Germinal center (tissue), 1 donor: ENCODE measurements around the gene KCNJ16.
"Not testable (repeated sequence)": the region's sequence is repeated elsewhere in the genome, so short reads cannot be mapped to it uniquely, and the experiment has no call there.

Experiments
- DNase-seq: peaks from one replicate; pipeline ENCODE4 v3.0.0; 2012; ENCODE audit warnings: mixed read lengths, low spot score

The KCNJ16 gene

DNA sequence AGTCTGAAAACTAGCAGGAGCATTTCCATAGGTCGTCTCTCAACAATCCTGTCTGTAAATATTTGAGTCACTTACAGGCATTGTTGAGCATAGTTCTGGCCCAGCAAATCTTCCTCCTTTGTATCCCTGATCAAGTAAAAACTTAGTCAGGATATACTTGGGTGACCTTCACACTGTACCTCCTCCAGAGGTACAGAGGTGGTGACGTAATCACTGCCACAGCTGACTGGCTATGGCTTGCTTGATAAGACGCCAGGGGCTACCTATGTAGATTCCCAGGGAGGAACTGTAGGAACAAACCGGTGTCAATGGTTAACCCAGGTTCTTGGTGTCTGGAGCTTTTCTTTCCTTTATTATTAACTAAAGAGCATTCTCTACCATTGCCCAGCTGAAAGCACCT lies at the start of gene KCNJ16:
TSS of gene KCNJ16 (plus strand) at position 270 of the 400 bp plus-strand sequence. CDS start 56,863 bp downstream, outside the sequence.
- DNase-seq: no peak

DNA sequence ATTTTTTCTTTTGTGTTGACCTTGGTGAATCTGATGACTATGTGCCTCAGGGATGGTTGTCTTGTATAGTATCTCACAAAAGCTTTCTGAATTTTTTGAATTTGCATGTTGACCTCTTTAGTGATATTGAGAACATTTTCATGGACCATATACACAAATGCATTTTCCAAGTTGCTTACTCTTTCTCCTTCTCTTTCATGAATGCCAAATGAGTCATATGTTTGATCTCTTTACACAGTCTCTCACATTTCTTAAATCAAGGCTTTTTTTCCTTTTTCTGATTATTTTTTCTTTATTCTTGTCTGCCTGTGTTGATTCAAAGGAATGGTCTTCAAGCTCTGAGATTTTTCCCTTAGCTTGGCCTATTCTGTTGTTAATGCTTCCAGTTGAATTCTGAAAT lies 46.6 kb upstream of the KCNJ16 start:
- no peak for DNase-seq

DNA sequence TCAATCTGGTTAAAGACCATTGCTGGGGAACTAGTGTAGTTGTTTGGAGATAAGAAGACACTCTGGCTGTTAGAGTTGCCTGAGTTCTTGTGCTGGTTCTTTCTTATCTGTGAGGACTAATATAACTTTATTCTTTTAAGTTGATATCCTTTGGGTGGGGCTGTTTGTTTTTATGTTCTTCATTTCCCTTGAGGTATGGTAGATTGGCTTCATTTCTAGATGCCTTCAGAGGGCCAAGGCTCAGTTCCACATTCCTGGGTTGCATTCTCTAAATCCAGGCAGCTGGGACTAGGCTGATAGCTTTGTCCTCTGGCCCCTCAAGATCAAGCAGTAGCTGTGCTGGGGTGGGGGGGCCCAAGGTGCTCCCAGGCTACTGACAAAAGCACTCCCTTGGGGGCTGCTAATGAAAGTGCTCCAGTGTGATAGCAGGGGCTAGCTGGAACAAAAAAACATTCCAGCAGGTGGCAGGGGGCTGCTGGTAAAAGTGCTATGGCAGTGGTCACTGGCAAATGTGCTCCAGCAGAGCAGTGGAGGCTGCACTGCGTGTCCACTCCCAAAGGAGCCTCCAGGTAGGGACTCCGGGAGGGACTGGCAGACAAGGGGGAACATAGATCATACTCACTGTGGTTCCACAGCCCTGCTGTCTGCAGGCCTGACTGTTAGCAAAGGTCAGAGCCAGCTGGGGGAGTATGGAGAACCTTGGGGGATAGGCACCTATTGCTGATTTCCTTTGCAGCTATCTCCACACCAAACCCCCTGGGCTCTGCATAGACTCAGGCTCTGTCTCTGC lies 45.9 kb upstream of the KCNJ16 start:
- no peak for DNase-seq

DNA sequence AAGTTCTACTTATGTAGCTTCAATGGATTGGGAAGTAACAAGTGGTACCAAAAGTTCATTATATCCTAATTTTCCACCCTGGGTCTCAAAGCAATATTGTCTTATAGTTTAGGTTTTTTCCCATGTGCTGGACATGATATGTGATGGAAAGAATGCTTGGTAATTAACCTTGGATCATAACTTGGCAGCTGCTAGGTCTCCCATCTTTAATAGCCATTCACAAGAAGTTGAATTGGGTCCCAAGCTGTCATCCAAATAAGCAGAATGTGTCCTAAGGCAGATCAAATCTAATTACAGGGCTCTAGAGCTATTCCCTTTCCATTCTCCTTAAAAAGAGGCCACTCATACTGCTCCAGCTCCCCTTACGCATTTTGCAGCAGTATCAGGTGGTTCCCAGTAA lies 44.7 kb upstream of the KCNJ16 start:
- no peak for DNase-seq

DNA sequence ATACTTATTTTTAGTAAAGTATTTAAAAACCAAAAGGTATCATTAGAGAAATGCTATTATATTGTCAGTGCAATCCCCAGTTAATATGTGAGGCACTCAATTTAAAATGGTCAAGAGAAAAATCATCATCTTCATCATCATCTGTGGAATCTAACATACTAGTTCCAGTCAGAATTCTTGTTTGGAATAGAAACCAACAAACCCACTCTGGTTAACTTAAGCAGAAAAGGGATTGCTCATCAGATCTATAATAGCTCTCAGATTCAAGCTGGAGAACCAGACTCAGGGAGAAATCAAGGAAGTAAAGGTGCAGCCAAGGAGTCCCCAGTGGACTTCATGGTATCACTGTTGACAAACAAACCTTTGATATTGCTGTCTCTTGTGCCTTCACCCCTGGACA lies 43.7 kb upstream of the KCNJ16 start:
- DNase-seq: no peak

DNA sequence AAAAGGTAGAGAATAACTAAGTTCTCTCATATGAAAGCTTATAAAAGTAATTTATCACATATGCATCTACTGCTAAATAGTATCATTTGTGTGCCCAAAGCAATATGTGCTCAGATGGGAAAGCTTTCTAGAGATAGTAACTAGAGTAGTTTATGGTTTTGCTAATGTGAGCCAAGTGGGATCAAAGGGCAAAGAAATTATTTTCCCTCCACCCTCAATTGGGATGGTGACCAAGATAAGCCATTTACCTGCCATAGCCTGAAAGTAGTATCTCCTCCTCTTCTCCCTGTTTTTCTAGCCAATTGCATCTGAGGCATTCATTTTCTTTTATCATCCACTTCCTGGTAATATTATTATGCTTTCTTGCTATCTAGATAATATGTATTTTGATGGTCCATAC lies 41.9 kb upstream of the KCNJ16 start:
- no peak for DNase-seq

DNA sequence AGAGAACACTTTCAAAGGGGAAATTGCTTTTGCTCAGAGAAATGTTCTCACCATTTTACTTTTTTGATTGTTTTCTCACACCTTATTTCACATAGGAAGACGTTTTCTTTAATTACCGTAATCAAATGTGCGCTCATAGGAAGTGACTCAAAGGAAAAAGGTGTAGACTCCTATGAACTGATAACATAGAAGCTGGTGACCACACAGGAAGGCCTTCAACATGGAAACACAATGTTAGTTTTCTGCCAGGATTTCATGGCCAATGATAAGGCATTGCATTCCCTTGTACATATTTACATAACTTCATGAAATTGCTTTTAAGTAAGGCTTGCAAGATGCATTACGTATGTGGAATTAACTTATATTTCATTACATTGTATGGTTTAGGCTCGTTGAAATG lies 40.9 kb upstream of the KCNJ16 start:
- DNase-seq: no peak

DNA sequence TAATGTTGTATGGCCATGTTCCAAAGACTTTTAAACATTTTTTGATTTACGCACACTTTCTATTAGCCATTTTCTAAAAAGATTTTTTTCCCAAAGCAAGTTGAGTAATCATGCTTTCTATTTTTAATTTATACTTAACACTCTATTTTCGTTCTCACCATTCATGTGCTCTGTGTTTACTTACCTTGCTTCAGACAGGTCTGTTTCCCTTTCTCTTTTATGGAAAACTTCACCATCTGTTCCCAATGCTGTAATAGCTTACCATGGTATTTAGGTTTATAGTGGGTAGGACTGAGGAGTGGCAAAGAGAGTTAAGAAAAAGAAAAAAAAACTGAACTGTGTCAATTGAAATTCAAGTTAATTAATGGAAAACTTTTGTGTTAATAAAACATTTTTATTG lies 37.5 kb upstream of the KCNJ16 start:
- no peak for DNase-seq

DNA sequence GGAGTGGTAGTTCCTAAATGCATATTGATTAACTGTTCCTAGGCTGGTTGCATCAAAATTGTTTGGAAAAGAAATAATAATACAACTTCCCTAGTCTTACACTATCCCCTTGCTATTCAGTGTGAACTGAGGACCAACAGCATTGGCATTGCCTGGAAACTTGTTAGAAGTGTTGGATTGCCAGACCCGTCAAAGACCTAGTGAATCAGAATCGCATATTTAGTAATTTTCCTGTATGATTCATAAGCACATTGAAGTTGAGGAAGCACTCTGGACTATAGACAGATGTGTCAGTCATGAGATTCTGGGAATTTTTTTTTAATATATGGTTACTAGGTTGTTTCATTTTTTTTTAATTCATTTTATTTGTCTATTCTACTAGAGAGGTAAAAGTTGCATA lies 34.7 kb upstream of the KCNJ16 start:
- DNase-seq: no peak

DNA sequence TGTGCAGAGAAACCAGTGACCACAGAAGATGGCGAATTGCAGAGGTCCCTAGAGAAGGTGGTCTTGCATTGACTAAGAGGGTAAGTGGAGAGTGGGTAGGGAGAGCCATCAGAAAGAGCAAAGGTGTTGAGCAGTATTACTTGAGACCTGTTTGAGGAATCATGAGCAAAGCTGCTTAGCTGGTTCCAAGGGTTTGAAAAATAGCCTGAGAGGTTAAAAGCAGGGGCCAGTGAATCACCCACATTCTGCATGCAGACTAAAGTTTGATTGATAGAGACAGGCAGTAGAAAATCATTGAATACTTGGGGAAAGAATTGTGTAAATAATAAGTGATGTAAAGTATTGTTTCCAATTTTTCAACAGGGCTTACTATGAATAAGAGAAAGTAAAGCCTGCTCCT lies 34.0 kb upstream of the KCNJ16 start:
- DNase-seq: no peak

DNA sequence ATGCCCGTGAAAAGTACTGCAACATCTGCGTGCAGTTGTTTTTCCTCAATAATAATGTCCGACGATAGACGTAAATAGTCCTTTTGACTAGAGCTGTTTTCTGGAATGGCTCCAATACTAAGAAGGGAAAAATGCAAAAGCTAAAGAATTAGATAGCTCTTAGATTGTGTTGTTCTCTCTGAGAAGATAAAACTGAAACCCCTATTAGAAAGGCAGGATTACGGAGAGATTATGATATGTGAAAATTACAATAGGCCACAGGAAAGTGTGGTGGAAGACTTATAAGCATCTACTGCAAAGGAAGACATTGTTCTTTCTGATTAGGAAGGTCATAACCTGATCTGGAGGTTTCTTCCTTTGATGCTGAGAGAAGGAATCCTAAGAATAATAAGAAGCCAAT lies 33.5 kb upstream of the KCNJ16 start:
- no peak for DNase-seq

DNA sequence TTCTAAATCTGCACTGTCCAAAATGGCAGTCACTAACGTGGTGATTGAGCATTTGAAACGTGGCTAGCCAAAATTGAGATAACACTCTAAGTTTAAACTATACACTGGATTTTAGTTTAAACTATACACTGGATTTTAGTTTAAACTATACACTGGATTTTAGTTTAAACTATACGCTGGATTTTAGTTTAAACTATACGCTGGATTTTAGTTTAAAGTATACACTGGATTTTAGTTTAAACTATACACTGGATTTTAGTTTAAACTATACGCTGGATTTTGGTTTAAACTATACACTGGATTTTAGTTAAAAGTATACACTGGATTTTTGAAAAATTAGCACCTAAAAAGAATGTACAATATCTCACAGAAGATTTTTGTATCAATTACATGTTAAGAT lies 29.2 kb upstream of the KCNJ16 start:
- not testable (repeated sequence) for DNase-seq

DNA sequence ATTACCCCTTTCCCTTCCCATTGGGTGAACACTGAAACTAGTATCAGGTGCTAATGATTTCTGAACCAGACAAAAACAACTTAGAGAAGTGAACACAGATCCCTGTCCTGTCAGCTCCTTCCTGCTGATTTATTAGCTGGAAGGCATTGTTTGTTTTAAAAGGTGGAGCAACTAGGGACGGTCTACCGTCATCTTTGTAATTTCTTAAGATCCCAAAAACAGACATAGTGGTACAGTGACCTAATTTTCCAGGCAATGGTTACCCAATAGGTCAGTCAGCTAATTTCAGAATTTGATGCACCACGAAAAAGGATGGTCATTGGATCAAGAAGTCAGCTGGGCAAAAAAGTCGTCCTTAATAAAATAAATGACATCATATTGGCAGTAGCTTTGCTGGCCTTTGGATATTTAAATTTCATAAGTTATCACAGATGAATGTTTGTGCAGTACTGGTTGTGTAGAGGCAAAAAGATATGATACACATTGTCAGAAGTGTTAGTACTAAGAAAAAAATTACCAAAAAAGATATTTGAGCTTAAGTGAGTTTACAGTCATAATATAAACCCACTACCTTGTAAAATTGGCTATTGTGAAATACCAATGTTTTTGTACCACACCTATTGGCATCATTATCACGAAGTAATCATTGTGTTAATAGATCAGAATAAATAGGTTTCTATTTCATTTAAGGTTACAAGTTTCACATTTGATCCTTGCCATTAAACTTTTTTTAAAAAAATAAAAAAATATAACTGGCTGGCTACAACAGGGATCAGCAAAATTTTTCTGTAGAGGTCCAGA lies 27.2 kb upstream of the KCNJ16 start:
- DNase-seq: no peak

DNA sequence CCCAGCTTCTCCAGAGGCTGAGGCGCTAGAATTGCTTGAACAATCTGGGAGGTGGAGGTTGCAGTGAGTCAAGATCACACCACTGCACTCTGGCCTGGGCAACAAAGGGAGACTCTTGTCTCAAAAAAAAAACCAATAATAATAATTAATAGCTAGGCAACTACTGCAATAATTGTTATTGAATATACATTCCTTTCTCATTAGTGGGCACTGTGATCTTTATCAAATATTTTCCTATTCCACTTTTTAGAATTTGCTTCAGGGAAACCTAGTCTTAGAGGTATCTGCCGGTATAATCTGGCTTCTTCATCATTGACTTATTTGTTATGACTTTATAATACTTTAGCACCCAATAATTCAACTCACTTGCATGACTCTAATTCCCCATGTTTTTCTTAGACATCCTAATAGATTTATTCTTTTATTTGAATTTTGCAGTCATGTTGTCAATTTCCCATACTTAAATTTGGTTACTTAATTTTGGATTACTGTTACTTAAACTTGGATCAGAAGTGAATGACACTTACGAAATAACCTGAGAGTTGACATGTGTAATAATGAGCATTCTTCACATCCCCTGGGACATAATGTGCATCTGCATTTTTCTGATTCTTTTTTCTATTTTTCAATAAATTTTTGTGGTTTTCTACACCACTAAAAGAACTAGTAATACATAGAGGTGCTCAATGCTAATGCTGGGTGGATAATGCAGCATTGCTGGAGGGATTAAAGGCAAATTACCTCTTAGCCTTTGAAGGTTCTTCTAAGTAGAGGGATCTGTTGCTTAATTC lies 25.0 kb upstream of the KCNJ16 start:
- no peak for DNase-seq

DNA sequence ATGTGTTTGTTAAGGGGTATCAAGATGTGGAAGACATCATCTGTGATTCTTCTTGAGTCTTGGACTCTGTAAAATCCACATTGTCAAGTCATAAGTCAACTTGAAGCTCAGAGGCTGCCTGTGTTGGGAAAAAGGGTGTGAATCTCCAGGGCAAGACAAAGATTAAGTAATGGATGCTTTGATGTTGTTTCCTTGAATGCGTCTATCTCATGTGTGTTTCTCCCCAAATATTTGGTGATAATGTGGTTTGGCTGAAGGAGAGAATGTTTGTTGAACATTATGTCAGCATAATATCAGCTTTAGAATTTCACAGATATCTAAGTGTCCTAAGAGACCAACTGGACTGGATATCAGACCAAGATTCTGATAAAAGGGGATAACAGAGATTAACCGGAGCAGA lies 24.1 kb upstream of the KCNJ16 start:
- DNase-seq: no peak

DNA sequence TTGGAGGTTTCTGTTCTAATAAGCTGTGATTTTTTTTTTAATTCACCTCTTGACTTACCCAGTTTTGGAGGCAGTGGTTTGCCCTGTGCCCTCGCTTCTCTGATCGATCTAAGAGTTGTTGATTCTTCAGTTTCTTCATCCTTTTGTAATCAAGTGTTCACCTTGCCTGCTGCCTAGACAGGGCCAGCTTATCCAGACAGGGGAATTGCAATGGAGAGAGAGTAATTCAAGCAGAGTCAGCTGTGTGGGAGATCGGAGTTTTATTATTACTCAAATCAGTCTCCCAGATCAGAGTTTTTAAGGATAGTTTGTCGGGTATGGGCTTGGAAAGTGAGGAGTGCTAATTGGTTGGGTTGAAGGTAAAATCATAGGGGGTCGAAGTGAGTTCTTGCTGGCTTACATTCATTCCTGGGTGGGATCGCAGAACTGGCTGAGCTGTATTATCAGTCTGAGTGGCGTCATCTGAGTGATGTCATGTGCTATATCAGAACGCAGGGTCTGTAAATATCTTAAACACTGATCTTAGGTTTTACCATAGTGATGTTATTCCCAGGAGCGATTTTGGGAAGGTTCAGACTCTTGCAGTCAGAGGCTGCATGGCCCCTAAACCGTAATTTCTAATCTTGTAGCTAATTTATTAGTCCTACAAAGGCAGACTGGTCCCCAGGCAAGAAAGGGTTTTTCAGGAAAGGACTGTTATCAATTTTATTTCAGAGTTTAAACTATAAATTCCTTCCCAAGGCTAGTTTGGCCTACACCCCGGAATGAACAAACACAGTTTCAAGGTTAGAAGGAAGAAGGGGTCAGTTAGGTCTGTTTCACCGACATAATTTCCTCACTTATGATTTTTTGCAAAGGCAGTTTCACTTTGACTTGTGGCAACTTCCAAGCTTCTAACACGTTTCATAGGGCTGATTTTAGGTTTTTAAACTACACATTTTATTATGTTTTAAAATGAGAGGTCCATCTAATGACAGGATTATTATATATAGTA lies 21.5 kb upstream of the KCNJ16 start:
- no peak for DNase-seq

DNA sequence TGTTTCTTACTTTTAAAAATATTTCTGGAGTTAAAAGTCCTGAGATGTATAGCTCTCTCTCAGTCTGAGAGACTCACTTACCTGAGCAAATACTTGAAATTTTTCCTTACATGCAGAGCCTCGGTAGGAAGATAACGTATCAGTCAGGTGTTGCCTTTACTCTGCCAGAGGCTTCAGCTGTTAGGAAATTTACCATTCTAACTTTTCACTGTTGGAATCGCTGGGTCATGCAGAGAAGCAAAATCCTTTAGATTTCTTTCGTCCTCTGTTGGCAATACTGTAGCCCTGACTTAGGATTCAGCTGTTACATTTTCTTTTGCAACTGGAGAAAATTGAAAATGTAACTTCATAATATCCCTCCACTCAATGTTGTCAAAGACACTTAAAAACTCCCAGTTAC lies 20.0 kb upstream of the KCNJ16 start:
- DNase-seq: no peak

DNA sequence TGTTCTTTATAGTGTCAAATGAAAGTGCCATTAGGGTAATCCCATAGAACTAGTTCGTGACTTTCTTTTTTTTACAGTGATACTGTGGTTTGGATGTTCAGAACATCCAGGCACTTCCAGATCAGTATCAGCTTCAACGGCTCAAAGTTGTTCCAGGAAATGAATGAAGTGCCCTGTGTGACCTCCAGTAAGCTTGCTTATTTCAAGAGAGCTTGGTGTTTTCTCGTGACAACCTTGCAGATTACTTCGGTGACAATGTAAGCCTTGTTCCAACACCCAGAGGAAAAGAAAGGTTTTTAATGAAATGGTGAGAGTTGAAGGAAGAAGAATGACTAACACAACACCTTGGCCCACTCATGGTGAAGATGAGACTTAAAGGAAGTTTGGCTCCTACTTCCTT lies 16.0 kb upstream of the KCNJ16 start:
- no peak for DNase-seq

DNA sequence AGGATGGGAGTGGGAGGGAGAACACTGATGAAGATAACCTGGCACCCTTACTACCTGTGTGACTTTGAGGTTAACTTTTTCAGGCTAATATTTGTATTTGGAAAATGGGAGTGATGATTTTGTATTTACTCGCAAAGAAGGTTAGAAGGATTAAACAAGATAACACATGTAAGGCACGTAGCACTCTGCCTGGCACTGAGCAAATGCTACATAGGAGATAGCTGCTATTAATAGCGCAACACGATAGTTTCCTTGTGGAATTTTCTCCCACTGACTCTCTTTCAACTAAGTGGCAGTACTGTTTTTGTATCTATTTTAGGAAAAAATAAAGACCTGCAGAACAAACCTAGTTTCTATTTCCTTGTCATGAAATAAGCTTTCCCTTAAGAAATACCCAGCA lies 15.4 kb upstream of the KCNJ16 start:
- DNase-seq: no peak

DNA sequence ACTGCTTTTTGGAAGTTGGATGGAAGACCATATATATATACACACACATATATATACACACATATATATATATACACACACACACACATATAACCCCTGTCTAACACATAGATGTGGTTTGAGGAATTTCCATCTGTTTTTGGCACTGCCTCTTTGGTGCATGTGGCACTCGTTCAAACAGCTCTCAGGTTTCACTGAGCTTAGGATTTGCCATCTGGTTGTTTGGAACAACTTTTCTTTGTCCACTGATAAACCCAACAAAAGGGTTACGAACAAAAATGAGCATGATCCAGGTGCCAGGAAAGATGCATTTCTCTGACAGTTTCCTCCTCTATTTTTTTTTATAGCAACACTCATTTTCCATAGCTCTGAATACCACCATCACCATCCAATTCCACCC lies 14.6 kb upstream of the KCNJ16 start:
- no peak for DNase-seq

DNA sequence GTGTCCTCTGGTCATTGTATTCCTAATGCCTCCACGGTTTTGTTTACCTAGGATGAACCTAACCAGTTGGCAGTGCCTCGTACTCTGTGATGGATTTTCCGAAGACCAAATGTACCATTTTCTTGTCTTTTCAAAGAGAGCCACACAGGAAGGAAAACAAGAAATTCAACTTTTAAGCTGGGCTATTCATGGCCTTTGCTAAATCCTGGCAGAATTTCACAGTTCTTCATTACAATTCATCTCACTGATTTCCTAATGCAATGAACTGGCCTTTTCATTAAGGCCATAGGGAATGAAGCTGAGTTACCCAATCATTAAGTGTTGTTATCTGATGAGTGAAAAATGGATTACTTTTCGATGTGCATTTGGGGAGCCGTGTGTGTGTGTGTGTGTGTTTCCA lies 7.9 kb upstream of the KCNJ16 start:
- DNase-seq: no peak
